Neural progenitor cell (in vitro differentiated cells): ENCODE measurements around the gene KDM4B. TPM values are rescaled to one million over a fixed set of nuclear protein-coding genes. Genes with fewer than 3 reads are reported as not detected.

Experiments used
- DNase-seq: peaks from one replicate; pipeline ENCODE4 v3.0.0-alpha.2; 2016; ENCODE audit warnings: low spot score
- H2AFZ ChIP-seq: fragments of 200-600 bp; sonication (generic); replicated peaks from 2 replicates; pipeline ENCODE4 v1.6.1; 2016; ENCODE audit warnings: antibody characterized with exemption
- H3F3A ChIP-seq: fragments of 200-600 bp; sonication (generic); 2 replicates; pipeline ENCODE4 v1.6.1; 2016; ENCODE audit warnings: antibody characterized with exemption, low read depth
- H3K27ac ChIP-seq: fragments of 200-600 bp; sonication (generic); 2 replicates; pipeline ENCODE4 v1.5.1; 2016; ENCODE audit warnings: mild to moderate bottlenecking
- H3K27me3 ChIP-seq: fragments of 200-600 bp; sonication (generic); 2 replicates; pipeline ENCODE4 v1.6.1; 2016; ENCODE audit warnings: mild to moderate bottlenecking, moderate library complexity
- H3K36me3 ChIP-seq: fragments of 200-600 bp; sonication (generic); 2 replicates; pipeline ENCODE4 v1.5.1; 2016
- H3K4me1 ChIP-seq: fragments of 200-600 bp; sonication (generic); 2 replicates; pipeline ENCODE4 v1.6.1; 2016; ENCODE audit warnings: mixed run types
- H3K4me2 ChIP-seq: fragments of 200-600 bp; sonication (generic); 2 replicates; pipeline ENCODE4 v1.6.1; 2016
- H3K4me3 ChIP-seq: fragments of 200-600 bp; sonication (generic); 2 replicates; pipeline ENCODE4 v1.5.1; 2016
- H3K79me2 ChIP-seq: fragments of 200-600 bp; sonication (generic); 2 replicates; pipeline ENCODE4 v1.6.1; 2016; ENCODE audit warnings: low read depth
- H3K9ac ChIP-seq: fragments of 200-600 bp; sonication (generic); 2 replicates; pipeline ENCODE4 v1.6.1; 2016
- H3K9me3 ChIP-seq: fragments of 200-600 bp; sonication (generic); 2 replicates; pipeline ENCODE4 v1.5.1; 2016; ENCODE audit warnings: low read depth
- H4K20me1 ChIP-seq: fragments of 200-600 bp; sonication (generic); 2 replicates; pipeline ENCODE4 v1.6.1; 2016; ENCODE audit warnings: low read depth
- H3K27ac Mint-ChIP-seq: 3 replicates; pipeline ENCODE4 v1.8.0; 2021; ENCODE audit warnings: mixed read lengths
- H3K27me3 Mint-ChIP-seq: 2 replicates; pipeline ENCODE4 v1.8.0; 2022; ENCODE audit warnings: low read depth, mild to moderate bottlenecking, inconsistent platforms, moderate library complexity, mixed read lengths; ENCODE audit not compliant: insufficient read depth
- H3K36me3 Mint-ChIP-seq: 3 replicates; pipeline ENCODE4 v1.8.0; 2021; ENCODE audit warnings: mixed read lengths
- H3K4me1 Mint-ChIP-seq: 3 replicates; pipeline ENCODE4 v1.8.0; 2021; ENCODE audit warnings: mixed read lengths
- H3K4me3 Mint-ChIP-seq: 3 replicates; pipeline ENCODE4 v1.8.0; 2021; ENCODE audit warnings: mild to moderate bottlenecking, moderate library complexity, mixed read lengths
- H3K9me3 Mint-ChIP-seq: 3 replicates; pipeline ENCODE4 v1.8.0; 2020; ENCODE audit warnings: mixed read lengths
- CTCF ChIP-seq: fragments of 200-600 bp; sonication (generic); IDR thresholded peaks from 2 replicates; pipeline ENCODE4 v1.5.1; 2017; ENCODE audit warnings: antibody characterized with exemption, mild to moderate bottlenecking
- EZH2 ChIP-seq: fragments of 200-600 bp; sonication (generic); IDR thresholded peaks from 2 replicates; pipeline ENCODE4 v1.6.1; 2017; ENCODE audit warnings: antibody characterized with exemption, mild to moderate bottlenecking, moderate library complexity
- EZH2phosphoT487 ChIP-seq: fragments of 200-600 bp; sonication (generic); IDR thresholded peaks from 2 replicates; pipeline ENCODE4 v1.6.1; 2017; ENCODE audit warnings: antibody characterized with exemption
- total RNA-seq: library from RNA; depleted of rRNA; stranded (reverse); fragments of >200 nt; gene quantifications from 2 replicates; pipeline ENCODE4 v1.2.3, GENCODE V29; 2015; ENCODE audit warnings: low replicate concordance

KDM4B gene
- total RNA-seq, 1 donor from 2014 or later = 16.0 TPM

- H3K9me3 ChIP-seq = no peaks in the 10 kb centered on the region
- no peak overlapping the region for H3K9ac ChIP-seq
- no peaks in the 10 kb centered on the region for H4K20me1 ChIP-seq
- H3K4me2 ChIP-seq = no peak overlapping the region
- no peak overlapping the region for H3K4me3 ChIP-seq
- Mint-ChIP-seq H3K9me3 (no peaks in the 10 kb centered on the region), H3K4me1 (peaks cover 11% of the 10 kb centered on the region), H3K27ac (peak overlapping the region; percentile 81), H3K27me3 (peaks cover 5% of the 10 kb centered on the region), H3K36me3 (no peaks in the 10 kb centered on the region), H3K4me3 (no peak overlapping the region)
- H2AFZ ChIP-seq = no peak overlapping the region
- peaks cover 33% of the 10 kb centered on the region for H3F3A ChIP-seq
- no peaks in the 10 kb centered on the region for H3K36me3 ChIP-seq
- no peak for TF ChIP-seq EZH2phosphoT487
- no peak for TF ChIP-seq CTCF
- no peak for TF ChIP-seq EZH2
- H3K79me2 ChIP-seq = no peaks in the 10 kb centered on the region
- H3K4me1 ChIP-seq = peaks cover 21% of the 10 kb centered on the region
- H3K27me3 ChIP-seq = no peaks in the 10 kb centered on the region
- no peak overlapping the region for H3K27ac ChIP-seq
- no peak for DNase-seq
These were observed 209.9 kb downstream of the KDM4B start for GRCh38 chr19:5178841-5179240.

GRCh38 chr19:5179256-5179655 is 210.3 kb downstream of the KDM4B start:
- peaks cover 33% of the 10 kb centered on the region for H3F3A ChIP-seq
- no peaks in the 10 kb centered on the region for H3K36me3 ChIP-seq
- H3K36me3 Mint-ChIP-seq = no peaks in the 10 kb centered on the region
- H3K9ac ChIP-seq = no peak overlapping the region
- no peaks in the 10 kb centered on the region for H3K9me3 ChIP-seq
- no peaks in the 10 kb centered on the region for H3K79me2 ChIP-seq
- H3K27me3 ChIP-seq = no peaks in the 10 kb centered on the region
- DNase-seq = no peak
- peak overlapping the region; percentile 81 for H3K27ac Mint-ChIP-seq
- peaks cover 21% of the 10 kb centered on the region for H3K4me1 ChIP-seq
- H3K9me3 Mint-ChIP-seq = no peaks in the 10 kb centered on the region
- H4K20me1 ChIP-seq = no peaks in the 10 kb centered on the region
- H3K4me2 ChIP-seq = no peak overlapping the region
- no peak overlapping the region for H3K4me3 Mint-ChIP-seq
- H3K4me3 ChIP-seq = no peak overlapping the region
- H2AFZ ChIP-seq = no peak overlapping the region
- H3K4me1 Mint-ChIP-seq = peaks cover 11% of the 10 kb centered on the region
- H3K27ac ChIP-seq = no peak overlapping the region
- TF ChIP-seq EZH2 = no peak
- no peak for TF ChIP-seq CTCF
- no peak for TF ChIP-seq EZH2phosphoT487
- H3K27me3 Mint-ChIP-seq = peaks cover 5% of the 10 kb centered on the region

GRCh38 chr19:5181329-5181728 is 212.4 kb downstream of the KDM4B start:
- no peak for DNase-seq
- peaks cover 11% of the 10 kb centered on the region for H3K4me1 Mint-ChIP-seq
- peaks cover 5% of the 10 kb centered on the region for H3K27me3 Mint-ChIP-seq
- Histone ChIP-seq H2AFZ (no peak overlapping the region), H3K4me2 (no peak overlapping the region), H3K9ac (no peak overlapping the region), H3K27me3 (no peaks in the 10 kb centered on the region), H3F3A (peaks cover 33% of the 10 kb centered on the region), H3K27ac (no peak overlapping the region), H3K9me3 (no peaks in the 10 kb centered on the region), H3K4me3 (no peak overlapping the region), H3K4me1 (peaks cover 21% of the 10 kb centered on the region), H3K79me2 (no peaks in the 10 kb centered on the region), H3K36me3 (no peaks in the 10 kb centered on the region), H4K20me1 (no peaks in the 10 kb centered on the region)
- TF ChIP-seq EZH2 (no peak), EZH2phosphoT487 (no peak)
- H3K27ac Mint-ChIP-seq = no peak overlapping the region
- H3K9me3 Mint-ChIP-seq = no peaks in the 10 kb centered on the region
- H3K36me3 Mint-ChIP-seq = no peaks in the 10 kb centered on the region
- no peak overlapping the region for H3K4me3 Mint-ChIP-seq

- Histone ChIP-seq H3K9me3 (no peaks in the 10 kb centered on the region), H3K4me2 (no peak overlapping the region), H3K27me3 (no peaks in the 10 kb centered on the region), H3K4me1 (peaks cover 10% of the 10 kb centered on the region), H3K9ac (no peak overlapping the region), H3K4me3 (no peak overlapping the region), H3K36me3 (no peaks in the 10 kb centered on the region), H3K79me2 (no peaks in the 10 kb centered on the region), H3F3A (peaks cover 20% of the 10 kb centered on the region), H3K27ac (peak overlapping the region; percentile 61), H4K20me1 (no peaks in the 10 kb centered on the region), H2AFZ (peak overlapping the region; percentile 89)
- Mint-ChIP-seq H3K27ac (peak overlapping the region; percentile 53), H3K36me3 (no peaks in the 10 kb centered on the region), H3K27me3 (peaks cover 4% of the 10 kb centered on the region), H3K4me1 (peaks cover 5% of the 10 kb centered on the region), H3K9me3 (no peaks in the 10 kb centered on the region), H3K4me3 (no peak overlapping the region)
- TF ChIP-seq CTCF (no peak), EZH2 (no peak), EZH2phosphoT487 (no peak)
- no peak for DNase-seq
These were observed 213.8 kb downstream of the KDM4B start for GRCh38 chr19:5182751-5183150.
